T-helper 1 cell treated with Interleukin-12 subunit alpha and Interleukin-12 subunit beta and Interleukin-4 antibody, amounts not matched to agents 30 ng/mL and 1 ng/mL, for 36 hours (primary cell): ENCODE results near the gene LRRC37A. TPM values are rescaled to one million over a fixed set of nuclear protein-coding genes. Genes with fewer than 3 reads are reported as not detected.
"Not testable (repeated sequence)": the region's sequence is repeated elsewhere in the genome, so short reads cannot be mapped to it uniquely, and the experiment has no call there.

Experiments
- intact Hi-C: fragments of 100-400 bp; cut with micrococcal nuclease; formaldehyde crosslinking; loops from one replicate; pipeline ENCODE4 v1.15.1; 2024
- total RNA-seq: library from RNA; stranded (reverse); gene quantifications from 2 replicates; pipeline ENCODE4 v1.2.3, GENCODE V29; 2022

The LRRC37A gene
- total RNA-seq, 1 donor from 2014 or later, result 3.5 TPM

GRCh38 chr17:46286764-46287221 lies 8.1 kb upstream of the LRRC37A start:
- intact Hi-C loops, result loop anchor here (1.0 to 2.0 kb wide), 3 partner anchors 20 to 704 kb away; no protein-coding TSS in a partner anchor

GRCh38 chr17:46287587-46287986 lies 7.3 kb upstream of the LRRC37A start:
- intact Hi-C loops, result loop anchor here (2.0 kb wide), 2 partner anchors 21 to 705 kb away; no protein-coding TSS in a partner anchor

GRCh38 chr17:46290906-46291546 lies 3.9 kb upstream of the LRRC37A start:
- intact Hi-C loops, result not testable (repeated sequence)

- intact Hi-C loops, result not testable (repeated sequence)
These were observed 3.3 kb upstream of the LRRC37A start for GRCh38 chr17:46291618-46292017.

- intact Hi-C loops, result not testable (repeated sequence)
These were observed 46.3 kb downstream of the LRRC37A start for GRCh38 chr17:46341220-46341619.

- intact Hi-C loops, result not testable (repeated sequence)
These were observed 47.2 kb downstream of the LRRC37A start for GRCh38 chr17:46342131-46342530.

GRCh38 chr17:46348345-46348744 lies 53.4 kb downstream of the LRRC37A start:
- intact Hi-C loops, result not testable (repeated sequence)

- intact Hi-C loops, result not testable (repeated sequence)
These were observed 54.1 kb downstream of the LRRC37A start for GRCh38 chr17:46349060-46349459.

GRCh38 chr17:46353856-46354255 lies 58.9 kb downstream of the LRRC37A start:
- intact Hi-C loops, result not testable (repeated sequence)

GRCh38 chr17:46361145-46361735 lies 66.3 kb downstream of the LRRC37A start:
- intact Hi-C loops, result not testable (repeated sequence)

GRCh38 chr17:46361755-46362154 lies 66.8 kb downstream of the LRRC37A start, which contains the start of gene ARL17B:
TSS of gene ARL17B (minus strand) at chr17:46361766. CDS start at chr17:46358397, 3,369 bp downstream.
- intact Hi-C loops, result not testable (repeated sequence)

GRCh38 chr17:46367520-46367919 lies 72.6 kb downstream of the LRRC37A start:
- intact Hi-C loops, result not testable (repeated sequence)

- intact Hi-C loops, result not testable (repeated sequence)
These were observed 77.6 kb downstream of the LRRC37A start for GRCh38 chr17:46372236-46373229.

GRCh38 chr17:46373418-46373817 lies 78.5 kb downstream of the LRRC37A start:
- intact Hi-C loops, result not testable (repeated sequence)

- intact Hi-C loops, result not testable (repeated sequence)
These were observed 88.2 kb downstream of the LRRC37A start for GRCh38 chr17:46383118-46383517.

- intact Hi-C loops, result not testable (repeated sequence)
These were observed 90.6 kb downstream of the LRRC37A start for GRCh38 chr17:46385491-46385890.

Other genes with a start within 250 kb of the LRRC37A start
- 122 and 124 TPM in 2 replicates for gene KANSL1, start 101.7 kb upstream of the LRRC37A start, total RNA-seq
- 16.5 and 23.7 TPM in 2 replicates for gene ARL17B, start 66.6 kb downstream of the LRRC37A start, total RNA-seq
- gene LRRC37A2, start 217.3 kb downstream of the LRRC37A start, total RNA-seq, result 9.1 and 9.6 TPM in 2 replicates